Measurements from ENCODE around the gene LIPH.

LIPH gene

DNA sequence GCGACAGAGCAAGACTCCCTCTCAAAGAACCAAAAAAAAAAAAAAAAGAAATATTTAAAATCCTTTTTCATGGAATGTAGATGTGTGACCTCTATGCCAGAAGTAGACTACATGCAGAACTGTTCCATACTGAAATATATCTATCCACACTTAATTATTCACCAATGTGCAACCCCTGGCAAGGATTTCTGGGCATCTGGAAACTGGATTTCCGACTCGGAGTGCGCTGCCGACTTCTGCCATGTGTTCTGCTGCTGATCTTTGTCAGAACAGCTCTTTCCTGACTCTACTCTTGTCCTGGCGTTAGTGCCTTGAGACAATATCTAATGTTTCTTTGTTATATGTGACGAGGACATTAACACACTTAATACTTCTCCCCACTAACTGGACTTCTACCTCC, 11.7 kb downstream of the LIPH start:
- TF ChIP-seq, protein P1, sequence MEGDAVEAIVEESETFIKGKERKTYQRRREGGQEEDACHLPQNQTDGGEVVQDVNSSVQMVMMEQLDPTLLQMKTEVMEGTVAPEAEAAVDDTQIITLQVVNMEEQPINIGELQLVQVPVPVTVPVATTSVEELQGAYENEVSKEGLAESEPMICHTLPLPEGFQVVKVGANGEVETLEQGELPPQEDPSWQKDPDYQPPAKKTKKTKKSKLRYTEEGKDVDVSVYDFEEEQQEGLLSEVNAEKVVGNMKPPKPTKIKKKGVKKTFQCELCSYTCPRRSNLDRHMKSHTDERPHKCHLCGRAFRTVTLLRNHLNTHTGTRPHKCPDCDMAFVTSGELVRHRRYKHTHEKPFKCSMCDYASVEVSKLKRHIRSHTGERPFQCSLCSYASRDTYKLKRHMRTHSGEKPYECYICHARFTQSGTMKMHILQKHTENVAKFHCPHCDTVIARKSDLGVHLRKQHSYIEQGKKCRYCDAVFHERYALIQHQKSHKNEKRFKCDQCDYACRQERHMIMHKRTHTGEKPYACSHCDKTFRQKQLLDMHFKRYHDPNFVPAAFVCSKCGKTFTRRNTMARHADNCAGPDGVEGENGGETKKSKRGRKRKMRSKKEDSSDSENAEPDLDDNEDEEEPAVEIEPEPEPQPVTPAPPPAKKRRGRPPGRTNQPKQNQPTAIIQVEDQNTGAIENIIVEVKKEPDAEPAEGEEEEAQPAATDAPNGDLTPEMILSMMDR (IDR thresholded peaks at IDR 0.05; ENCODE audit: low read depth, low read length) = no peak
- DNase-seq (ENCODE audit: extremely low read depth, low read depth) = no peak

DNA sequence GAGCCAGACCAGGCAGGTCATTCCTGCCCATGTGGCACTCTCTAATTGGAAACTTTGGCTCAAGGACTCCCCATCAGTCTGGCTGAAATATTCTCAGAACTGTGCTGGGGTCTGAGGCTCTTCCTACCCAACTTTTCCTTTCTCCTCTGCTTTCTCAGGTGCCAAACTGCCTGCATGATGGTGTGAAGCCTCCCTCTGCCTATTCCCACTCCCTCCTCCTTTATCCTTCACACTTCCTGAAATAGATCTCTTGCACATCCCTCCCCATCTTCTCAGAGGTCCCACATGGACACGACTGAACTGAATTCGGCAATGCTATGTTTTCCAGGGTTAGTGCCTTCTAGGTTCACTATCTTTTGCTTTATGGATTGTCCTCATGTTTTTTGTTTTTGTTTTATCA, 12.5 kb downstream of the LIPH start:
- no peak for DNase-seq (ENCODE audit: extremely low read depth, low read depth)
- TF ChIP-seq, protein P1 (IDR thresholded peaks at IDR 0.05; ENCODE audit: low read depth, low read length) = no peak

DNA sequence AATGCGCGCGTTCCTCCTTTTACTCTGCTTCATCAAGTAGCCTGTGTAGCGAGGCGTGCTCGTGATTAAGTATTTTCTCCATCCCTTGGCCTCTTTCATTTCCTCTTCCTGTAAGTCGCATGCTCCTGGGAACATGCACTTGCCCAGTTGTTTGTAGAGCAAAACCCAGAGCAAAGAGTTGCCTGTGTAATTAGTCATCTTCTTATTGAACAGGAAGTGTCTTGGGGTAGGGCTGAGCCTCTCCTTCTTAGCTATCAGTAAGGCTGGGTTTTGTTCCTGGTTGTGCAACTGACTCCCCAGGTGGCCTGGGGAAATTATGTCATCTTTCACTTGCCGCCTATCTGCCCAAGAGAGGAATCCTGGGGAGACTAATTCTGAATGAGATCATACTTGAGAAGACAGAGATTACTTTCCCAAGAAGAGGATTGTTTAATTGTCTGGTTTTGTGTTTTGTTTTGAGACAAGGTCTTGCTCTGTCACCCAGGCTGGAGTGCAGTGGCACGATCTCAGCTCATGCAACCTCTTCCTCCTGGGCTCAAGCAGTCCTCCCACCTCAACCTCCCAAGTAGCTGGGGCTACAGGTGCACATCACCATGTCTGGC, 14.9 kb downstream of the LIPH start:
- TF ChIP-seq, protein P1 (IDR thresholded peaks at IDR 0.05; ENCODE audit: low read depth, low read length) = no peak
- no peak for DNase-seq (ENCODE audit: extremely low read depth, low read depth)

GRCh38 chr3:185534511-185534910, 17.9 kb downstream of the LIPH start:
- no peak for DNase-seq (ENCODE audit: extremely low read depth, low read depth)
- TF ChIP-seq, protein P1 (IDR thresholded peaks at IDR 0.05; ENCODE audit: low read depth, low read length) = no peak

DNA sequence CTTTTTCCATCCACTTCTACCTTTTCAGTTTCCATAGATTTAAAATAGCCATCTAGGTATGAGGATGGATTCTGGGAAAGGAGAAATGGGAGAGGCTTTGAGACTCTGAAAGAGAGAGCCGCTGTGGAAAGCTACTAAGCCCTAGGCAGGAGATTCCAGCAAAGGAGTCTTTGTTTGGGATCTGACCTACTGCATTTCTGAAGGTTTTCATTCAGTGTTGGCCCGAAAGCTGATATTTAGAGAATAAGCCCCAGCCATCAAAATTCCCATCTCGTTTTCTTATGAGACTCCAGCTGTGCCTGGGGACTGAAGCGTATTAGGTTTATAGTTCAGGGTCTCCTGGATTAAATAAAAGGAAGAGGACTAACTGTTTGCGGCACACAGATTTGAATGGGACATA, 19.5 kb downstream of the LIPH start:
- no peak for DNase-seq (ENCODE audit: extremely low read depth, low read depth)
- TF ChIP-seq, protein P1 (IDR thresholded peaks at IDR 0.05; ENCODE audit: low read depth, low read length) = no peak

DNA sequence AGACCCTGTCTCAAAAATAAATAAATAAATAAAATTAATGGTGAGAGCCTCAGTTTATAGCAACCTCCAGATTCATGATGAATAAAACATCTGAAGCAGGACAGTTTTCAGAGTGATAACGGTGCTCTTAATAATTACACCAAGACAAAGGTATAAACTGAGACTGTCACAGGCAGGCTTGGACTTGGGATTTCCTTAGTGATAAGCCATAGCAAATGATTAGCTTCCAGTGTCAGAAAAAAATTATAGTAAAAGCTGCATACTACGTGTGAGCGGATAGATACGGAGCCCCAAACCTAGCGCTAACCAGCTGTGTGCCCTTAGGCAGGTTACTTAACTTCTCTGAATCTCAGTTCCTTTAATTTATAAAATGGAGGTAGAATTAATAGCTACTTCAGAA, 21.5 kb downstream of the LIPH start:
- DNase-seq (ENCODE audit: extremely low read depth, low read depth) = no peak
- TF ChIP-seq, protein P1 (IDR thresholded peaks at IDR 0.05; ENCODE audit: low read depth, low read length) = no peak

DNA sequence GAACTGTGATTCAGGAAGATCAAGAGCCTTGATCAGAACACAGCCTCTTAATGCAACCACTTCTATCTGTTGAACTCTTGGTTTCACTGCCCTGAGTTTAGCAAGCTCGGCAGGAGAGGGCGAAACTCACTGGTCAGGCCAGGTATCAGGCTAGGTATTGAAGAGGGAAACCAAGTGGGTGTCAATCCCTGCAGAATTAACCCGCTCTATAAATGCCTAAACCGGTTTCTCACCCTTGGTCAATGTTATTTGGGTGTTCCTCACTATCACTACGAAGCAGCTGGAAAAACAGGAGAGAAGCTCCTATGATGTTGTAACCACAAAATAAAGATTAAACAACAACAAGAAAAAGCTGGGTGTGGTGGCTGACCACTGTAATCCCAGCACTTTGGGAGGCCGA, 23.9 kb downstream of the LIPH start:
- DNase-seq (ENCODE audit: extremely low read depth, low read depth) = no peak

More for the DNA sequence above, 23.9 kb downstream of the LIPH start:
- TF ChIP-seq, protein P1 (IDR thresholded peaks at IDR 0.05; ENCODE audit: low read depth, low read length) = no peak
